Right atrium auricular region (tissue), 2 donors: Measurements from ENCODE around the gene EPHA2. TPM values are rescaled to one million over a fixed set of nuclear protein-coding genes. Genes with fewer than 3 reads are reported as not detected.
A peak's percentile ranks its signal among the peaks of the same experiment; 100 is the strongest.

Experiments used
- DNase-seq: peaks from one replicate; pipeline ENCODE4 v3.0.0-alpha.2; 2019; ENCODE audit warnings: low spot score
- H3K27ac ChIP-seq, 2 donors: fragments of 200-600 bp; sonication (generic); 1 replicate in 1 of 2; 2 replicates in 1 of 2; pipeline ENCODE4 v1.5.1; 2016 to 2019
- H3K27me3 ChIP-seq, 2 donors: fragments of 200-600 bp; sonication (generic); one replicate each; pipeline versions ENCODE4 v1.5.1 to v1.6.0; 2017 to 2019
- H3K36me3 ChIP-seq: fragments of 200-600 bp; sonication (generic); one replicate; pipeline ENCODE4 v1.5.1; 2016
- H3K4me1 ChIP-seq, 2 donors: fragments of 200-600 bp; sonication (generic); one replicate each; pipeline versions ENCODE4 v1.5.1 to v1.6.0; 2017 to 2019
- H3K4me3 ChIP-seq, 2 donors: fragments of 200-600 bp; sonication (generic); 1 replicate in 1 of 2; 2 replicates in 1 of 2; pipeline ENCODE4 v1.5.1; 2017 to 2019; ENCODE audit warnings: mild to moderate bottlenecking in 1 of 2, moderate library complexity in 1 of 2
- H3K9me3 ChIP-seq, 2 donors: fragments of 200-600 bp; sonication (generic); one replicate each; pipeline ENCODE4 v1.5.1; 2019
- CTCF ChIP-seq, 2 donors: fragments of 200-600 bp; sonication (generic); IDR thresholded peaks; one replicate each; pipeline ENCODE4 v1.5.1; 2019; ENCODE audit warnings: antibody characterized with exemption in 2 of 2
- total RNA-seq, 2 donors: library from RNA; depleted of rRNA; stranded (reverse); fragments of >200 nt; gene quantifications; one replicate each; pipeline ENCODE4 v1.1.0, GENCODE V29; 2016

The EPHA2 gene
- total RNA-seq, 2 donors from 2014 or later: 17.5 to 43.5 TPM

DNA sequence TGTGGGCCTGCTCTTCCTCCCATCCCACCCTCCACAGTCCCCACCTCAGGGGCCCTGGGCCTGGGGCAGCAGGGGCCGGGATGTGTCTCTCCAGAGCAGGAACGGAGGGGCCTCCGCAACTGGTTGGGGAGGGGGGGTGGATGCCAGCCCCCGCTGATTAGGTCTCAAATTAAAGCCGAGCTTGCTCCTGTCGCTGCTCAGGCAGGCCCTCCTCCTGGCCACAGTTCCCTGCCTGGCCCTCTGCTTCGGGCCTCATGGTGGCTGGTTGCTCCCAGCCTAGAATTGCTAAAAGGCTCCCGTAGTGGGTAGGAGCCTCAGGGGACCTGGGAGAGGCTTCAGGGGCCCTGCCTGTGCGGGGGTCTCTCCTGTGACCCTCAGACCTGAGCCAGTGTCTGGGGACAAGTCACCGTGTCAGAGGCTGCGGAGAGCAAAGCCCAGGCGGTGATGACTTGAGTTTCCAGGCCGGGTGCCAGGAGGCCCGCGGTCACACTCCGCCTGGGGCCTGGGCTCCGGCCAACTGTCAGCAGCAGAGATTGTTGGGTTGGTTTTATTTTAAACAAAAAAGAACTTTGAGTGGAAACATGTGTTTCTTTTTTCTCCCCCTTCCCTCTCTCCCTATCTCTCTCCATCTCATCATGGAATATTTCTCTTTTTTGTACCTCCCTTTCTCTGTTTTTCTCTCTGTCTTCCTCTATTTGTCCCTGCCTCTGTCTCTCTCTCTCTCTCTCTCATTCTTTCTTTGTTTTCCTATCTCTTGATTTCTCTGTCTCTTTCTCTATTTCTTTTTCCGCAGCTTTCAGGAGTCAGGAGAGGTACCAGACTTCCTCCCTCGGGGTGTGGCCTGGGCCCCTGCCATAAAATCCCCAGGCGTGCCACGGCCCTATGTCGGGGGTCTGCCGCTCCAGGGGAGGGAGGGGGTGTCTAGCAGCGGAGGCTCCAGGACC is 20.0 kb upstream of the EPHA2 start:
- H3K27ac ChIP-seq: peak overlapping the region; percentile 79 to 80
- no peak for TF ChIP-seq CTCF (IDR thresholded peaks at IDR 0.05)
- H3K27me3 ChIP-seq: no peaks in the 10 kb centered on the region
- H3K9me3 ChIP-seq: no peaks in the 10 kb centered on the region
- peaks cover 0 to 47% of the 10 kb centered on the region in 2 donors for H3K4me1 ChIP-seq
- H3K36me3 ChIP-seq: no peaks in the 10 kb centered on the region
- no peak overlapping the region for H3K4me3 ChIP-seq
- DNase-seq: peak; percentile 92

- TF ChIP-seq CTCF (IDR thresholded peaks at IDR 0.05): no peak
- no peak overlapping the region for H3K4me3 ChIP-seq
- H3K9me3 ChIP-seq: no peaks in the 10 kb centered on the region
- DNase-seq: no peak
- no peaks in the 10 kb centered on the region for H3K36me3 ChIP-seq
- peaks cover 0 to 44% of the 10 kb centered on the region in 2 donors for H3K4me1 ChIP-seq
- no peaks in the 10 kb centered on the region for H3K27me3 ChIP-seq
- H3K27ac ChIP-seq: peak overlapping the region; percentile 79 to 80
These were observed 19.2 kb upstream of the EPHA2 start for GRCh38 chr1:16174886-16175598.

- Histone ChIP-seq H3K4me3 (no peak overlapping the region), H3K27me3 (no peaks in the 10 kb centered on the region), H3K27ac (peak overlapping the region; percentile 79 to 80), H3K9me3 (no peaks in the 10 kb centered on the region), H3K36me3 (no peaks in the 10 kb centered on the region), H3K4me1 (peaks cover 0 to 44% of the 10 kb centered on the region in 2 donors)
- DNase-seq: no peak
- no peak for TF ChIP-seq CTCF (IDR thresholded peaks at IDR 0.05)
These were observed 18.5 kb upstream of the EPHA2 start for GRCh38 chr1:16174261-16174868.

DNA sequence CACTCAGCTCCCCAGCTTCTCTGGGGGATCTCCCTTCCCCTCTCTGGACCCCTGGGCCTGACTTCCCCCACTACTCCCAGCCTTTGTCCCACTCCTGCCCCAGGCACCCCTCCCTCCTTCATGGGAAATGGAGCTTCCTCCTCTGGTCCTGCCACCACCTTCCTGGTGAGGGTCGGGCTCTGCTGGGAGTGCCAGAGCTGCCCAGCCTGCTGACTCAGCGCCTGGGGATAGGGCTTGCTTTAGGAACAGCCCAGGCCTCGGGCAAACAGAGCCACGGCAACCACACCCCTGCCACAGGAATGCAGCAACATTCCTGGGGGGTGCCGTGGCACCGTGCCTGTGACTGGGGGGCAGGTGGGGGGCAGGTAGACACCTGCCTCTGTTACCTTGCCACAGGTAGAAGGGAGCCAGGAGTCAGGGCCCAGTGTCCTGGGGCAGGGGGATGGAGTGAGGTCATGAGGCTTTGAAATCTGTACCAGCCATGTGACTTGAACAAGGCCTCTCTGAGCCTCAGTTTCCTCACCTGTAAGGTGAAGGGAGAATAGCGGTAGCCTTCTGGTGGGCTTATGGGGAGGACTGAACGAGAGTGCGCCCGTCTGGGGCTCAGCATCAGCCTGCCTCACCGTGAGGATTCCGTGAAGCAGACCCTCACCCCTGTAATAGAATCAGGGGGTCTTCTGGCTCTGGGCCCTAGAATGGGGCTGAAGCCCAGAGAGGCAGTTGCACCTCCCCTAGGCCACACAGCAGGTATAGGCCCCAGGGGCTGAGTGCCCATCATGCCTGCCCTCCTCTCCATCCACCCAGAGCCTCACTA is 17.8 kb upstream of the EPHA2 start:
- H3K27me3 ChIP-seq: no peaks in the 10 kb centered on the region
- DNase-seq: no peak
- TF ChIP-seq CTCF (IDR thresholded peaks at IDR 0.05): no peak
- no peak overlapping the region for H3K4me3 ChIP-seq
- no peaks in the 10 kb centered on the region for H3K9me3 ChIP-seq
- H3K4me1 ChIP-seq: peaks cover 0 to 44% of the 10 kb centered on the region in 2 donors
- H3K36me3 ChIP-seq: no peaks in the 10 kb centered on the region
- peak overlapping the region in 1 of 2 donors; percentile 31 for H3K27ac ChIP-seq

GRCh38 chr1:16172964-16173446 is 17.1 kb upstream of the EPHA2 start:
- peak; percentile 74 for DNase-seq
- peak overlapping the region in 1 of 2 donors; percentile 31 for H3K27ac ChIP-seq
- H3K9me3 ChIP-seq: no peaks in the 10 kb centered on the region
- no peak for TF ChIP-seq CTCF (IDR thresholded peaks at IDR 0.05)
- peaks cover 0 to 47% of the 10 kb centered on the region in 2 donors for H3K4me1 ChIP-seq
- H3K27me3 ChIP-seq: no peaks in the 10 kb centered on the region
- no peak overlapping the region for H3K4me3 ChIP-seq
- H3K36me3 ChIP-seq: no peaks in the 10 kb centered on the region
